ENCODE results near the gene PPP1R3C.

DNA sequence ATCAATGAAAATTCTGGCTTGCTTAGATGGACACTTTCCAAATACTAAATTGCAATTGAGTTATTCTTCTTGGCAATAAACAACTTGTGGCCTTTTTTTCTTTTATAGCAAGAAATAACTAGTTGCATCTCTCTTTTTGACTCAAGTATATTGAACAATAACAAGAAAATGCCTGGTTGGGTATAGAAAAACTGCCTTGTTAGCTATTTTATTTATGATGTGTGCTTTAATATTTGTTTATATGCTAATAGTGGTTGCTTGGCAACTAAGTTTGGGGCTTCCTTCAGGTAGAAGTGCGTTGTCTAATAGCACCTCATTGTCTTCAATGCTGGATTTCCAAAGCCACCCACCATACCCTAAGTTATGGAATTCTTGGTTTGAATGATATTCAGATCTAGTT, 30.1 kb upstream of the PPP1R3C start:
- TF ChIP-seq, protein P1, sequence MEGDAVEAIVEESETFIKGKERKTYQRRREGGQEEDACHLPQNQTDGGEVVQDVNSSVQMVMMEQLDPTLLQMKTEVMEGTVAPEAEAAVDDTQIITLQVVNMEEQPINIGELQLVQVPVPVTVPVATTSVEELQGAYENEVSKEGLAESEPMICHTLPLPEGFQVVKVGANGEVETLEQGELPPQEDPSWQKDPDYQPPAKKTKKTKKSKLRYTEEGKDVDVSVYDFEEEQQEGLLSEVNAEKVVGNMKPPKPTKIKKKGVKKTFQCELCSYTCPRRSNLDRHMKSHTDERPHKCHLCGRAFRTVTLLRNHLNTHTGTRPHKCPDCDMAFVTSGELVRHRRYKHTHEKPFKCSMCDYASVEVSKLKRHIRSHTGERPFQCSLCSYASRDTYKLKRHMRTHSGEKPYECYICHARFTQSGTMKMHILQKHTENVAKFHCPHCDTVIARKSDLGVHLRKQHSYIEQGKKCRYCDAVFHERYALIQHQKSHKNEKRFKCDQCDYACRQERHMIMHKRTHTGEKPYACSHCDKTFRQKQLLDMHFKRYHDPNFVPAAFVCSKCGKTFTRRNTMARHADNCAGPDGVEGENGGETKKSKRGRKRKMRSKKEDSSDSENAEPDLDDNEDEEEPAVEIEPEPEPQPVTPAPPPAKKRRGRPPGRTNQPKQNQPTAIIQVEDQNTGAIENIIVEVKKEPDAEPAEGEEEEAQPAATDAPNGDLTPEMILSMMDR (IDR thresholded peaks at IDR 0.05; ENCODE audit: extremely low read depth in 1 of 2, insufficient read depth in 1 of 2, low read depth in 1 of 2, low read length in 2 of 2) = no peak
- TF ChIP-seq EZH2 (IDR thresholded peaks at IDR 0.05; ENCODE audit: borderline replicate concordance, low read depth, low read length, severe bottlenecking) (no peak), POLR2A (IDR thresholded peaks at IDR 0.05; ENCODE audit: low read depth, low read length) (no peak), POLR2AphosphoS5 (IDR thresholded peaks at IDR 0.05; ENCODE audit: insufficient read depth, low read depth, low read length) (no peak), MYC (IDR thresholded peaks at IDR 0.05; ENCODE audit: low read depth, low read length) (no peak), GATA2 (IDR thresholded peaks at IDR 0.05; ENCODE audit: insufficient read depth, insufficient read length, low read depth, low read length) (no peak), FOS (IDR thresholded peaks at IDR 0.05; ENCODE audit: borderline replicate concordance, insufficient read depth, low read length) (no peak), JUN (IDR thresholded peaks at IDR 0.05; ENCODE audit: borderline replicate concordance, insufficient read depth, insufficient read length, low read depth) (no peak)
- TF ChIP-seq, protein P2, sequence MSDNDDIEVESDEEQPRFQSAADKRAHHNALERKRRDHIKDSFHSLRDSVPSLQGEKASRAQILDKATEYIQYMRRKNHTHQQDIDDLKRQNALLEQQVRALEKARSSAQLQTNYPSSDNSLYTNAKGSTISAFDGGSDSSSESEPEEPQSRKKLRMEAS (IDR thresholded peaks at IDR 0.05; ENCODE audit: insufficient read depth, insufficient read length) = no peak

All from endothelial cell of umbilical vein (primary cell).